H1 (cell line): ENCODE data around the gene TNKS2. TPM values are rescaled to one million over a fixed set of nuclear protein-coding genes. Genes with fewer than 3 reads are reported as not detected.
"Not testable (repeated sequence)": the region's sequence is repeated elsewhere in the genome, so short reads cannot be mapped to it uniquely, and the experiment has no call there.

Source experiments
- CTCF ChIA-PET: fragments of 300-600 bp; sonication (Branson Sonifier 250); formaldehyde crosslinking; loops from one replicate; lab custom pipeline; 2021; ENCODE audit not compliant: partially characterized antibody; lab: Charles Lee
- POLR2A ChIA-PET: fragments of 300-600 bp; sonication (Branson Sonifier 250); formaldehyde crosslinking; loops from one replicate; lab custom pipeline; 2021; ENCODE audit warnings: inconsistent platforms; ENCODE audit not compliant: partially characterized antibody; lab: Charles Lee
- DNase-seq, 2 experiments: peaks; one replicate each; pipeline versions ENCODE4 v3.0.0 to v3.0.0-alpha.2; 2010 to 2022; ENCODE audit warnings: low spot score in 2 of 2, low read depth in 1 of 2, mixed read lengths in 1 of 2
- FAIRE-seq: peaks from 2 replicates; lab custom pipeline; 2011; peaks lifted over from hg19 to GRCh38; lab: Jason Lieb, UNC
- H2AFZ ChIP-seq: 2 replicates; pipeline ENCODE4 v1.8.1; 2012; ENCODE audit warnings: low read length, inconsistent platforms
- H2AK5ac ChIP-seq: 2 replicates; pipeline ENCODE4 v1.6.1; 2013; ENCODE audit warnings: low read depth, low read length
- H2BK120ac ChIP-seq: replicated peaks from 2 replicates; pipeline ENCODE3; 2013; ENCODE audit warnings: low read depth, low read length, inconsistent platforms
- H2BK12ac ChIP-seq: 2 replicates; pipeline ENCODE4 v1.6.1; 2013; ENCODE audit warnings: low read depth, low read length
- H2BK15ac ChIP-seq: 2 replicates; pipeline ENCODE4 v1.6.1; 2013; ENCODE audit warnings: low read length
- H2BK20ac ChIP-seq: 2 replicates; pipeline ENCODE4 v1.6.1; 2013; ENCODE audit warnings: low read length
- H2BK5ac ChIP-seq: 2 replicates; pipeline ENCODE4 v1.6.1; 2013; ENCODE audit warnings: low read depth, low read length
- H3K14ac ChIP-seq: 2 replicates; pipeline ENCODE4 v1.6.1; 2013; ENCODE audit warnings: inconsistent platforms; ENCODE audit not compliant: insufficient read length
- H3K18ac ChIP-seq: 2 replicates; pipeline ENCODE4 v1.6.1; 2013; ENCODE audit warnings: low read length; ENCODE audit errors: extremely low read depth
- H3K23ac ChIP-seq: 2 replicates; pipeline ENCODE4 v1.6.1; 2013; ENCODE audit warnings: inconsistent platforms; ENCODE audit not compliant: insufficient read length
- H3K23me2 ChIP-seq: 2 replicates; pipeline ENCODE4 v1.6.1; 2013; ENCODE audit warnings: low read depth, low read length
- H3K27ac ChIP-seq: 2 replicates; pipeline ENCODE4 v1.6.1; 2011; ENCODE audit warnings: low read depth, low read length, inconsistent platforms
- H3K27me3 ChIP-seq, 4 experiments: replicated peaks in 1 of 4; 1 replicate in 1 of 4; 2 replicates in 3 of 4; pipeline versions ENCODE4 v1.6.1 to v1.8.1; 2011 to 2013; ENCODE audit warnings: low read length in 3 of 4, mild to moderate bottlenecking in 3 of 4, inconsistent platforms in 2 of 4, mixed read lengths in 2 of 4, moderate library complexity in 1 of 4; ENCODE audit not compliant: control insufficient read depth in 3 of 4, insufficient read depth in 3 of 4; ENCODE audit errors: extremely low read depth in 1 of 4
- H3K36me3 ChIP-seq, 4 experiments: 2 replicates each; pipeline versions ENCODE4 v1.6.1 to v1.8.1; 2011 to 2013; ENCODE audit warnings: mild to moderate bottlenecking in 4 of 4, low read length in 3 of 4, moderate library complexity in 2 of 4, control low read depth in 1 of 4, inconsistent platforms in 1 of 4; ENCODE audit not compliant: insufficient read depth in 4 of 4, control insufficient read depth in 2 of 4
- H3K4ac ChIP-seq: replicated peaks from 2 replicates; pipeline ENCODE3; 2013; ENCODE audit warnings: low read length, low read depth, mixed read lengths, inconsistent platforms; ENCODE audit not compliant: insufficient read length
- H3K4me1 ChIP-seq, 4 experiments: replicated peaks in 1 of 4; 1 replicate in 1 of 4; 2 replicates in 3 of 4; pipeline versions ENCODE4 v1.6.1 to v1.8.1; 2011 to 2013; ENCODE audit warnings: low read length in 3 of 4, inconsistent platforms in 2 of 4, mixed read lengths in 1 of 4; ENCODE audit not compliant: insufficient read depth in 4 of 4, control insufficient read depth in 3 of 4
- H3K4me2 ChIP-seq, 2 experiments: 2 replicates each; pipeline versions ENCODE4 v1.6.1 to v1.8.1; 2011 to 2013; ENCODE audit warnings: low read depth in 2 of 2, low read length in 2 of 2, control low read depth in 1 of 2, inconsistent platforms in 1 of 2, mild to moderate bottlenecking in 1 of 2; ENCODE audit not compliant: insufficient read depth in 1 of 2
- H3K4me3 ChIP-seq, 4 experiments: fragments of 200-600, 300-600 bp in 1 of 4; sonication (generic), shearing (Covaris generic), sonication (Bioruptor Twin) in 1 of 4; 2 replicates each; pipeline versions ENCODE4 v1.5.1 to v1.8.1; 2011 to 2016; ENCODE audit warnings: low read length in 4 of 4, low read depth in 3 of 4, control low read depth in 2 of 4, inconsistent platforms in 2 of 4, mild to moderate bottlenecking in 2 of 4, mixed read lengths in 1 of 4, moderate library complexity in 1 of 4; ENCODE audit not compliant: insufficient read depth in 2 of 4; ENCODE audit errors: extremely low read depth in 1 of 4
- H3K56ac ChIP-seq: replicated peaks from 2 replicates; pipeline ENCODE3; 2013; ENCODE audit warnings: low read depth, mild to moderate bottlenecking, mixed read lengths, low read length, inconsistent platforms; ENCODE audit not compliant: insufficient read length
- H3K79me1 ChIP-seq: 2 replicates; pipeline ENCODE4 v1.6.1; 2013; ENCODE audit warnings: low read depth, low read length, control low read depth
- H3K79me2 ChIP-seq, 2 experiments: 2 replicates each; pipeline versions ENCODE4 v1.6.1 to v1.8.1; 2012 to 2013; ENCODE audit warnings: low read length in 2 of 2, mild to moderate bottlenecking in 2 of 2, inconsistent platforms in 1 of 2; ENCODE audit not compliant: insufficient read depth in 2 of 2, control insufficient read depth in 1 of 2
- H3K9ac ChIP-seq, 4 experiments: replicated peaks in 1 of 4; 1 replicate in 1 of 4; 2 replicates in 3 of 4; pipeline versions ENCODE4 v1.6.1 to v1.8.1; 2011 to 2013; ENCODE audit warnings: low read depth in 3 of 4, low read length in 3 of 4, control low read depth in 2 of 4, mild to moderate bottlenecking in 2 of 4, moderate library complexity in 2 of 4, inconsistent platforms in 1 of 4; ENCODE audit errors: extremely low read depth in 1 of 4
- H3K9me3 ChIP-seq, 2 experiments: 2 replicates each; pipeline versions ENCODE4 v1.6.1 to v1.8.1; 2012 to 2013; ENCODE audit warnings: mild to moderate bottlenecking in 2 of 2, moderate library complexity in 2 of 2, control low read depth in 1 of 2, inconsistent platforms in 1 of 2, low read depth in 1 of 2, low read length in 1 of 2, mixed read lengths in 1 of 2; ENCODE audit not compliant: insufficient read depth in 2 of 2
- H4K20me1 ChIP-seq, 2 experiments: replicated peaks in 1 of 2; 2 replicates each; pipeline versions ENCODE3 to v1.8.1; 2011 to 2013; ENCODE audit warnings: inconsistent platforms in 2 of 2, low read length in 2 of 2, mild to moderate bottlenecking in 1 of 2; ENCODE audit not compliant: insufficient read depth in 2 of 2, control insufficient read depth in 1 of 2
- H4K5ac ChIP-seq: 2 replicates; pipeline ENCODE4 v1.6.1; 2013; ENCODE audit warnings: low read length, low read depth, mixed read lengths, inconsistent platforms; ENCODE audit not compliant: insufficient read length
- H4K8ac ChIP-seq: 2 replicates; pipeline ENCODE4 v1.8.0; 2013; ENCODE audit warnings: mild to moderate bottlenecking, moderate library complexity, low read length, inconsistent platforms; ENCODE audit not compliant: insufficient read depth; ENCODE audit errors: extremely low read depth
- H4K91ac ChIP-seq: replicated peaks from 2 replicates; pipeline ENCODE3; 2013; ENCODE audit warnings: low read length, mixed read lengths, inconsistent platforms; ENCODE audit not compliant: insufficient read length
- BACH1 ChIP-seq: IDR thresholded peaks from 2 replicates; pipeline ENCODE4 v1.6.1; 2012; ENCODE audit warnings: low read length, improper control_type of control experiment
- BCL11A ChIP-seq, 2 experiments: IDR thresholded peaks; one replicate each; pipeline ENCODE4 v1.6.1; 2011; ENCODE audit warnings: low read depth in 2 of 2, low read length in 2 of 2, mild to moderate bottlenecking in 2 of 2
- CBX8 ChIP-seq: fragments of 300-800, 300-1000 bp; sonication (generic); IDR thresholded peaks from 2 replicates; pipeline ENCODE4 v1.7.1; 2016; ENCODE audit warnings: low read depth, low read length, borderline replicate concordance
- CTBP2 ChIP-seq: IDR thresholded peaks from 2 replicates; pipeline ENCODE4 v1.7.0; 2011; ENCODE audit warnings: borderline replicate concordance, mild to moderate bottlenecking, moderate library complexity, mixed read lengths, low read length; ENCODE audit not compliant: insufficient read depth, insufficient read length
- EP300 ChIP-seq, 2 experiments: IDR thresholded peaks; 1 replicate in 1 of 2; 2 replicates in 1 of 2; pipeline ENCODE4 v1.6.1; 2011 to 2012; ENCODE audit warnings: low read depth in 2 of 2, low read length in 2 of 2, mild to moderate bottlenecking in 2 of 2, borderline replicate concordance in 1 of 2, inconsistent platforms in 1 of 2, moderate library complexity in 1 of 2
- JUN ChIP-seq: IDR thresholded peaks from 2 replicates; pipeline ENCODE4 v1.6.1; 2011; ENCODE audit warnings: low read depth, mild to moderate bottlenecking, improper control_type of control experiment, low read length
- KDM1A ChIP-seq: fragments of 200-600, 300-600 bp; sonication (generic); IDR thresholded peaks from 2 replicates; pipeline ENCODE4 v1.7.1; 2016; ENCODE audit warnings: mild to moderate bottlenecking, low read length, borderline replicate concordance
- RAD21 ChIP-seq, 2 experiments: IDR thresholded peaks in 1 of 2; conservative IDR thresholded peaks in 1 of 2; 2 replicates each; pipeline ENCODE4 v1.6.1; 2011; ENCODE audit warnings: low read depth in 2 of 2, low read length in 2 of 2, improper control_type of control experiment in 1 of 2, inconsistent platforms in 1 of 2, mild to moderate bottlenecking in 1 of 2, moderate library complexity in 1 of 2
- TAF1 ChIP-seq: IDR thresholded peaks from 2 replicates; pipeline ENCODE4 v1.6.1; 2011; ENCODE audit warnings: mild to moderate bottlenecking, low read depth, low read length
- TBP ChIP-seq: IDR thresholded peaks from 2 replicates; pipeline ENCODE4 v1.6.1; 2011; ENCODE audit warnings: low read depth, low read length, improper control_type of control experiment
- WGBS, 2 experiments: shearing (Covaris generic) in 1 of 2; methylation state at CpG; one replicate each; pipeline versions ENCODE4 v1.1.6 to v1.1.7; 2013 to 2015; ENCODE audit warnings: low lambda C conversion rate in 2 of 2, mixed read lengths in 2 of 2, inconsistent platforms in 1 of 2, low coverage in 1 of 2, missing lambda C conversion rate in 1 of 2; ENCODE audit not compliant: insufficient replicate concordance in 2 of 2, insufficient coverage in 1 of 2, insufficient read length in 1 of 2; ENCODE audit errors: extremely low coverage in 1 of 2, missing lambda C conversion rate in 1 of 2; 5-methylcytosine and 5-hydroxymethylcytosine counted together
- polyA plus RNA-seq, 7 experiments: library from polyadenylated mRNA; depleted of rRNA in 3 of 7; stranded (reverse) in 5 of 7; unstranded in 2 of 7; fragments of >200 nt in 5 of 7; fragments of 200-250 nt in 2 of 7; gene quantifications; 1 replicate in 5 of 7; 2 replicates in 1 of 7; 4 replicates in 1 of 7; pipeline versions ENCODE4 v1.2.1 to v1.2.3, GENCODE V29; 2011 to 2013; ENCODE audit warnings: missing spikeins in 2 of 7, mixed read lengths in 2 of 7
- total RNA-seq: library from RNA; stranded (reverse); fragmentation: NEBNext Ultra II Directional; extraction: Animal tissue kit (Norgen Biotek cat#: 25700); gene quantifications from 2 replicates; pipeline ENCODE4 v1.2.1, GENCODE V29; 2021

TNKS2 gene
- total and polyA plus RNA-seq, 2 of the 8 experiments (the other 6 are each of a cell fraction or from before 2014, with no cell fraction given), result 23.3 to 73.6 TPM

- TF ChIP-seq EP300 (IDR thresholded peaks at IDR 0.05; ENCODE audit: borderline replicate concordance in 1 of 2, low read depth in 2 of 2, low read length in 2 of 2), result no peak
- TF ChIP-seq KDM1A, result no peak
- no peak for TF ChIP-seq CBX8
- TF ChIP-seq JUN, result no peak
- no peak for TF ChIP-seq BCL11A (IDR thresholded peaks at IDR 0.05; ENCODE audit: low read depth in 2 of 2, low read length in 2 of 2)
- TF ChIP-seq TAF1, result no peak
- no peak for TF ChIP-seq RAD21 (IDR thresholded peaks at IDR 0.05 in 1 of 2, conservative IDR thresholded peaks at IDR 0.05 in 1 of 2; ENCODE audit: low read depth in 2 of 2, low read length in 2 of 2)
- no peak for TF ChIP-seq BACH1
- no peak for TF ChIP-seq CTBP2
- no peak for TF ChIP-seq TBP
Observed at GRCh38 chr10:91805110-91805838, 7.0 kb downstream of the TNKS2 start (continued).

GRCh38 chr10:91807264-91807663, 9.0 kb downstream of the TNKS2 start:
- H4K5ac ChIP-seq, H2BK12ac ChIP-seq, H3K4ac ChIP-seq, H3K23ac ChIP-seq, H3K4me3 ChIP-seq, H3K9me3 ChIP-seq, H3K79me1 ChIP-seq, H3K23me2 ChIP-seq, H3K14ac ChIP-seq, DNase-seq, CTCF ChIA-PET, H3K4me1 ChIP-seq, H2AFZ ChIP-seq, H2BK15ac ChIP-seq, H4K8ac ChIP-seq, H3K27ac ChIP-seq, H2AK5ac ChIP-seq, H2BK20ac ChIP-seq, H3K56ac ChIP-seq, H3K4me2 ChIP-seq, FAIRE-seq, H3K9ac ChIP-seq, H3K18ac ChIP-seq, H3K27me3 ChIP-seq, H2BK120ac ChIP-seq, H4K91ac ChIP-seq, H2BK5ac ChIP-seq: not testable (repeated sequence)
- Histone ChIP-seq H3K79me2 (peaks cover 26 to 90% of the 10 kb centered on the region in 2 experiments), H4K20me1 (peaks cover 7 to 11% of the 10 kb centered on the region in 2 experiments), H3K36me3 (peaks cover under 1 to 29% (median 6%) of the 10 kb centered on the region in 4 experiments; a peak in 7 of 8 replicates)
- POLR2A ChIA-PET, result interaction anchor here (1.1 kb wide), 1 partner anchor 9 kb away, joined by 3 read pairs; the partner anchor contains the start of gene TNKS2
- 97% methylated on average over 14 of the region's 14 CpGs; no CpG with 5 or more reads in 1 of the 2 experiments for WGBS, 2 experiments
